LNCaP clone FGC (cell line): ENCODE measurements around the gene CNTN2.

Experiments used
- DNase-seq: peaks from one replicate; pipeline ENCODE4 v3.0.0-alpha.2; 2011; ENCODE audit warnings: low read depth
- H3K4me3 ChIP-seq: 2 replicates; pipeline ENCODE4 v1.5.1; 2011; ENCODE audit warnings: mild to moderate bottlenecking, low read depth, low read length, control low read depth
- TF ChIP-seq, protein P1 (sequence below): IDR thresholded peaks from 2 replicates; pipeline ENCODE4 v1.5.1; 2012; ENCODE audit warnings: mild to moderate bottlenecking; ENCODE audit not compliant: control insufficient read depth, insufficient read depth; ENCODE audit errors: extremely low read depth

CNTN2 gene

DNA sequence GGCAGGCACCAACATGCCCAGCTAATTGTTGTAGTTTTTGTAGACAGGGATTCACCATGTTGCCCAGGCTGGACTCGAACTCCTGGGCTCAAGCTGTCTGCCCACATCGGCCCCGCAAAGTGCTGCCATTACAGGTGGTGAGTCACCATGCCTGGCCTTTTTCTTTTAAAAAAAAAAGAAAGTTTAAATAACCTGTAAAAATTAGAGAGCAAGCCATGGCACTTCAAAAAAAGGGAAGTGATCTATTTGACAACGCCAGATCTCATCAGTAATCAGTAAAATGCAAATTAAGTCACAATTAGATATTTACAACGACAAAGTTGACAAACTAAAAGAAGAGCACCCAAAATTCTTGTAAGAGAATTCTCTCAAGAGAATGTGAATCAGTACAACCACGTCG is 81.7 kb downstream of the CNTN2 start:
- no peak for DNase-seq
- H3K4me3 ChIP-seq = no peak overlapping the region
- TF ChIP-seq, protein P1, sequence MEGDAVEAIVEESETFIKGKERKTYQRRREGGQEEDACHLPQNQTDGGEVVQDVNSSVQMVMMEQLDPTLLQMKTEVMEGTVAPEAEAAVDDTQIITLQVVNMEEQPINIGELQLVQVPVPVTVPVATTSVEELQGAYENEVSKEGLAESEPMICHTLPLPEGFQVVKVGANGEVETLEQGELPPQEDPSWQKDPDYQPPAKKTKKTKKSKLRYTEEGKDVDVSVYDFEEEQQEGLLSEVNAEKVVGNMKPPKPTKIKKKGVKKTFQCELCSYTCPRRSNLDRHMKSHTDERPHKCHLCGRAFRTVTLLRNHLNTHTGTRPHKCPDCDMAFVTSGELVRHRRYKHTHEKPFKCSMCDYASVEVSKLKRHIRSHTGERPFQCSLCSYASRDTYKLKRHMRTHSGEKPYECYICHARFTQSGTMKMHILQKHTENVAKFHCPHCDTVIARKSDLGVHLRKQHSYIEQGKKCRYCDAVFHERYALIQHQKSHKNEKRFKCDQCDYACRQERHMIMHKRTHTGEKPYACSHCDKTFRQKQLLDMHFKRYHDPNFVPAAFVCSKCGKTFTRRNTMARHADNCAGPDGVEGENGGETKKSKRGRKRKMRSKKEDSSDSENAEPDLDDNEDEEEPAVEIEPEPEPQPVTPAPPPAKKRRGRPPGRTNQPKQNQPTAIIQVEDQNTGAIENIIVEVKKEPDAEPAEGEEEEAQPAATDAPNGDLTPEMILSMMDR = no peak

DNA sequence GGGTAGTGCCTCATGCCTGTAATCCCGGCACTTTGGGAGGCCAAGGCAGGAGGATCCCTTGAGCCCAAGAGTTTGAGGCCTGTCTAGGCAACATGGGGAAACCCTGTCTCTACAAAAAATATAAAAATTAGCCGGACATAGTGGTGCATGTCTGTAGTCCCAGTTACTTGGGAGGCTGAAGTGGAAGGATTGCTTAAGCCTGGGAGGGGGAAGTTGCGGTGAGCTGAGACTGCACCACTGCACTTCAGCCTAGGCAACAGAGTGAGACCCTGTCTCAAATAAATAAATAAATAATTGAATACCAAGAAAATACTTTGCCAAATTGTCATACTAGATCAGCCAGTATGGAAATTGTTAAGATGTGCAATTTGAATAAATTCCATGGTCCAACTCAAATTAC is 84.6 kb downstream of the CNTN2 start:
- no peak overlapping the region for H3K4me3 ChIP-seq
- TF ChIP-seq, protein P1 = no peak
- no peak for DNase-seq
